Measurements from ENCODE around the gene CACNG5.

- TF ChIP-seq POLR2AphosphoS5 (IDR thresholded peaks at IDR 0.05; ENCODE audit: borderline replicate concordance, low read depth, low read length), result no peak
- no peak for TF ChIP-seq EZH2 (IDR thresholded peaks at IDR 0.05)
These were observed 96.0 kb downstream of the CACNG5 start for GRCh38 chr17:66930933-66931332.
